ENCODE measurements around the gene TNFAIP2.

Gene TNFAIP2

GRCh38 chr14:103122947-103123633 is at the start of gene TNFAIP2:
TNFAIP2 (plus strand) TSS chr14:103123461; CDS start chr14:103126458, 2,997 bp downstream.
- Histone ChIP-seq H4K20me1 (ENCODE audit: insufficient read depth, low read length) (no peaks in the 10 kb centered on the region), H2AFZ (ENCODE audit: low read length) (no peak within 1 kb of the TSS), H3F3A (ENCODE audit: insufficient read depth, low read length) (no peaks in the 10 kb centered on the region), H3K9me2 (replicated peaks; ENCODE audit: insufficient read depth, low read length) (no peaks in the 10 kb centered on the region), H3K9me3 (replicated peaks; ENCODE audit: insufficient read depth, low read length) (no peaks in the 10 kb centered on the region), H3K27ac (ENCODE audit: low read length) (no peak within 1 kb of the TSS), H3K4me1 (ENCODE audit: low read length) (no peaks in the 10 kb centered on the region), H3K27me3 (replicated peaks; ENCODE audit: insufficient read depth, low read length) (peaks cover 11% of the 10 kb centered on the region), H3K79me2 (ENCODE audit: low read length) (no peaks in the 10 kb centered on the region), H3K4me3 (ENCODE audit: low read length) (no peak within 1 kb of the TSS), H3K4me2 (ENCODE audit: low read depth, low read length) (no peak within 1 kb of the TSS; the same call in 1 of the 2 replicates), H3K9ac (ENCODE audit: low read length) (no peak within 1 kb of the TSS), H3K36me3 (replicated peaks; ENCODE audit: insufficient read depth, low read length) (no peaks in the 10 kb centered on the region)
- TF ChIP-seq EZH2phosphoT487 (IDR thresholded peaks at IDR 0.05; ENCODE audit: low read length), result no peak
- no peak for TF ChIP-seq EZH2 (optimal IDR thresholded peaks at IDR 0.05; ENCODE audit: low read depth, low read length)
- no peak for TF ChIP-seq CTCF (IDR thresholded peaks at IDR 0.05; ENCODE audit: low read length)
- DNase-seq, result no peak

- Histone ChIP-seq H3K79me2 (ENCODE audit: low read length) (no peaks in the 10 kb centered on the region), H3K4me3 (ENCODE audit: low read length) (no peak overlapping the region), H2AFZ (ENCODE audit: low read length) (no peak overlapping the region), H4K20me1 (ENCODE audit: insufficient read depth, low read length) (no peaks in the 10 kb centered on the region), H3K9ac (ENCODE audit: low read length) (no peak overlapping the region), H3K4me1 (ENCODE audit: low read length) (no peaks in the 10 kb centered on the region), H3K4me2 (ENCODE audit: low read depth, low read length) (no peak overlapping the region), H3K36me3 (replicated peaks; ENCODE audit: insufficient read depth, low read length) (no peaks in the 10 kb centered on the region), H3K27ac (ENCODE audit: low read length) (no peak overlapping the region), H3K27me3 (replicated peaks; ENCODE audit: insufficient read depth, low read length) (peaks cover 16% of the 10 kb centered on the region), H3K9me3 (replicated peaks; ENCODE audit: insufficient read depth, low read length) (no peaks in the 10 kb centered on the region), H3F3A (ENCODE audit: insufficient read depth, low read length) (no peaks in the 10 kb centered on the region), H3K9me2 (replicated peaks; ENCODE audit: insufficient read depth, low read length) (no peaks in the 10 kb centered on the region)
- DNase-seq, result no peak
- TF ChIP-seq EZH2phosphoT487 (IDR thresholded peaks at IDR 0.05; ENCODE audit: low read length) (no peak), EZH2 (optimal IDR thresholded peaks at IDR 0.05; ENCODE audit: low read depth, low read length) (no peak), CTCF (IDR thresholded peaks at IDR 0.05; ENCODE audit: low read length) (no peak)
These were observed 49.2 kb upstream of the TNFAIP2 start for GRCh38 chr14:103073876-103074728.

- Histone ChIP-seq H2AFZ (ENCODE audit: low read length) (no peak overlapping the region), H3K36me3 (replicated peaks; ENCODE audit: insufficient read depth, low read length) (no peaks in the 10 kb centered on the region), H3K9me2 (replicated peaks; ENCODE audit: insufficient read depth, low read length) (no peaks in the 10 kb centered on the region), H4K20me1 (ENCODE audit: insufficient read depth, low read length) (no peaks in the 10 kb centered on the region), H3K9ac (ENCODE audit: low read length) (no peak overlapping the region), H3K4me3 (ENCODE audit: low read length) (no peak overlapping the region), H3K4me1 (ENCODE audit: low read length) (no peaks in the 10 kb centered on the region), H3K27me3 (replicated peaks; ENCODE audit: insufficient read depth, low read length) (peaks cover 16% of the 10 kb centered on the region), H3F3A (ENCODE audit: insufficient read depth, low read length) (no peaks in the 10 kb centered on the region), H3K9me3 (replicated peaks; ENCODE audit: insufficient read depth, low read length) (no peaks in the 10 kb centered on the region), H3K27ac (ENCODE audit: low read length) (no peak overlapping the region), H3K4me2 (ENCODE audit: low read depth, low read length) (peak overlapping the region; percentile 52; the same call in 1 of the 2 replicates), H3K79me2 (ENCODE audit: low read length) (no peaks in the 10 kb centered on the region)
- TF ChIP-seq EZH2 (optimal IDR thresholded peaks at IDR 0.05; ENCODE audit: low read depth, low read length) (no peak), CTCF (IDR thresholded peaks at IDR 0.05; ENCODE audit: low read length) (no peak), EZH2phosphoT487 (IDR thresholded peaks at IDR 0.05; ENCODE audit: low read length) (no peak)
- DNase-seq, result no peak
These were observed 48.4 kb upstream of the TNFAIP2 start for GRCh38 chr14:103074729-103075367.
